C4-2B (cell line): ENCODE measurements around the gene MFSD2B.

Experiments used
- ZFX ChIP-seq: fragments of 450-650 bp; IDR thresholded peaks from 2 replicates; pipeline ENCODE4 v1.6.1; 2017
- TF ChIP-seq, protein P1 (sequence below): fragments of 450-650 bp; conservative IDR thresholded peaks from 2 replicates; pipeline ENCODE4 v1.5.1; 2017; ENCODE audit warnings: mild to moderate bottlenecking

DNA sequence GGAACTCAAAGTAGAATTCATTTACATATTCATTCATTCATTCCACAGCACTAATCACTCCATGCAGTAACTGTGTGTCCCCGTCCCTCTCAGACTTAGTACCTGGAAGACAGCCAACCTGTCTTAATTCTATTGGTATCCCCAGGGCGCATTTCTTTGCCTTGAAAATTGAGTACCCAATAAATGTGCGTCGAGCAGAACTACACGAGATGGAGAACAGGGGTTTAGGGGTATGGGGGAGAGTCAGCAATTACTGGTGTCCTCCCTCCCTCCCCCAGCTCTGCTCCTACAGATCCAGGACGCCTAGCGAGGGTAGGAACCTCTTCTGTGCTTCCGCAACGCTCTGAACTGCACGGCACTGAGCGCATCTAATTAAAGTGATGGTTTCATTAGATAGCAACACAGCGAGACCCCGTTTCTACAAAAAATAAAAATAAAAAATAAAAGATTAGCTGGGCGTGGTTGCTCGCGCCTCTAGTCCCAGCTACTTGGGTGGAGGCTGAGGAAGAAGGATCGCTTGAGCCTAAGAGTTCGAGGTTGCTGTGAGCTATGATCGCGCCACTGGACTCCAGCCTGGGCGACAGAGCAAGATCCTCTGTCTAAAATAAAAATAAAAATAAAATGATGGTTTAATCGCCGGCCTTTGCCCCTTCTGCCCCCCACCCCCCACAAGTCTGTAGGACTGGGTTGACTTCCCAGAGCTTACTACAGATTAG lies 39.0 kb downstream of the MFSD2B start:
- TF ChIP-seq, protein P1, sequence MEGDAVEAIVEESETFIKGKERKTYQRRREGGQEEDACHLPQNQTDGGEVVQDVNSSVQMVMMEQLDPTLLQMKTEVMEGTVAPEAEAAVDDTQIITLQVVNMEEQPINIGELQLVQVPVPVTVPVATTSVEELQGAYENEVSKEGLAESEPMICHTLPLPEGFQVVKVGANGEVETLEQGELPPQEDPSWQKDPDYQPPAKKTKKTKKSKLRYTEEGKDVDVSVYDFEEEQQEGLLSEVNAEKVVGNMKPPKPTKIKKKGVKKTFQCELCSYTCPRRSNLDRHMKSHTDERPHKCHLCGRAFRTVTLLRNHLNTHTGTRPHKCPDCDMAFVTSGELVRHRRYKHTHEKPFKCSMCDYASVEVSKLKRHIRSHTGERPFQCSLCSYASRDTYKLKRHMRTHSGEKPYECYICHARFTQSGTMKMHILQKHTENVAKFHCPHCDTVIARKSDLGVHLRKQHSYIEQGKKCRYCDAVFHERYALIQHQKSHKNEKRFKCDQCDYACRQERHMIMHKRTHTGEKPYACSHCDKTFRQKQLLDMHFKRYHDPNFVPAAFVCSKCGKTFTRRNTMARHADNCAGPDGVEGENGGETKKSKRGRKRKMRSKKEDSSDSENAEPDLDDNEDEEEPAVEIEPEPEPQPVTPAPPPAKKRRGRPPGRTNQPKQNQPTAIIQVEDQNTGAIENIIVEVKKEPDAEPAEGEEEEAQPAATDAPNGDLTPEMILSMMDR: no peak
- TF ChIP-seq ZFX: no peak
